ENCODE results near the gene IL17REL. TPM values are rescaled to one million over a fixed set of nuclear protein-coding genes. Genes with fewer than 3 reads are reported as not detected.

IL17REL gene
- total RNA-seq, 1 donor from 2014 or later: 0.31 TPM

GRCh38 chr22:50059881-50060262, 47.3 kb upstream of the IL17REL start:
- CTCF ChIA-PET: no interaction called here
- ATAC-seq (ENCODE audit: low read depth): no peak
- Mint-ChIP-seq H3K27ac (no peak overlapping the region), H3K9me3 (no peaks in the 10 kb centered on the region), H3K27me3 (peaks cover 38% of the 10 kb centered on the region), H3K4me1 (peaks cover 20% of the 10 kb centered on the region), H3K36me3 (ENCODE audit: low read depth) (no peaks in the 10 kb centered on the region), H3K4me3 (no peak overlapping the region)
- TF ChIP-seq CTCF (IDR thresholded peaks at IDR 0.05): no peak
- intact Hi-C loops (cut with micrococcal nuclease): no loop called here
- POLR2A ChIA-PET: no interaction called here
- no peak for DNase-seq

DNA sequence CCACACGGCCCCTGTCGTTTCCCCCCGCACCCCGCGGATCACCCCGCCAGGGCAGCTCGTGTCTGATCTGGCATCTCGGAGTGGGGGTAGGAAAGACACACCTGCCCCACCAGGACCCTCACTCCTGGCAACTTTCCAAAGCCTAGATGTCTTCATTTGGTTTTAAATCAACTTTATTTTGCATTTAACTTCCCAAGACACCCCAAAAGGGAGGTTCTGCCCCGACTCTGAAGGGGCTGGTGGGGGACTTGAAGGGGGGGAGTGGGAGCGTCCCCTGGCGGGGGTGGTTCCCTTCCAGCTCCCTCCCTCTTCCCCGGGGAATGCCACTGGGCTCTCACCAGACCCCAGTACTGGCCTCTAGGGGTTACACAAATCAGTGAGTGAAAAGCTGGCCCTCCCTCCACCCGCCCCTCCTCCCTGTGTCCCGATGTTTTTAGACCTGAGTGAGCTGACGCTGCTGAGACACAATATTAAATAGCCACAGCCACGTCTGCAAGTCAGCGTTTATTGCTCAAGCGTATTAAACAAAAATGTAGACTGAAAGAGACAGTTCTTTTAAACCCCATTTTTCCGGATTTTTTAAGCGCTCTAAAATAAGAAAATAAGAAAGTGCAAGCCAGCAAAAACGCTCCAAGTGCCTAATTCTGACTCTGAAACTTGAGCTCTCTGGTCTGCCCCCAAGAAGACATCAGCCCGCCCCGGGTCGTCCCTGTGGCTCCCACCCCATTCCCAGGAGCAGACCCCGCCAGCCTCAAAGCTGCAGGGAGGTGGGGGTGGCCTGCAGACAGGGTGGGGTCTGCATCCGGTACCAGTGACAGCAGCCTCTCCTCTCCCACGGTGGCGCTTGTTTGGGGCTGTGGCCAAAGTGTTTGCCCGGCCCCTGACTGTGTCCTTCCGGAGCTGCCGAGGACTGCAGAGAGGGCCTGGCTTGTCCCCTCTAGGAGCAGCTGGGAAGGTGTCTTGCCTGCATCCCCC, 46.6 kb upstream of the IL17REL start:
- H3K27ac Mint-ChIP-seq: no peak overlapping the region
- intact Hi-C loops (cut with micrococcal nuclease): no loop called here
- no peak for TF ChIP-seq CTCF (IDR thresholded peaks at IDR 0.05)
- H3K4me1 Mint-ChIP-seq: peaks cover 20% of the 10 kb centered on the region
- no peaks in the 10 kb centered on the region for H3K9me3 Mint-ChIP-seq
- POLR2A ChIA-PET: no interaction called here
- H3K36me3 Mint-ChIP-seq (ENCODE audit: low read depth): no peaks in the 10 kb centered on the region
- ATAC-seq (ENCODE audit: low read depth) (peak; percentile 21), DNase-seq (no peak)
- peaks cover 38% of the 10 kb centered on the region for H3K27me3 Mint-ChIP-seq
- H3K4me3 Mint-ChIP-seq: no peak overlapping the region
- CTCF ChIA-PET: no interaction called here

- peaks cover 25% of the 10 kb centered on the region for H3K4me1 Mint-ChIP-seq
- peaks cover 6% of the 10 kb centered on the region for H3K9me3 Mint-ChIP-seq
- H3K27ac Mint-ChIP-seq: no peak within 1 kb of the TSS
- intact Hi-C loops (cut with micrococcal nuclease): no loop called here
- no peak for TF ChIP-seq CTCF (IDR thresholded peaks at IDR 0.05)
- DNase-seq (no peak), ATAC-seq (ENCODE audit: low read depth) (peak; percentile 21)
- H3K36me3 Mint-ChIP-seq (ENCODE audit: low read depth): no peaks in the 10 kb centered on the region
- H3K27me3 Mint-ChIP-seq: peaks cover 43% of the 10 kb centered on the region
- ChIA-PET POLR2A (no interaction called here), CTCF (no interaction called here)
- no peak within 1 kb of the TSS for H3K4me3 Mint-ChIP-seq
Measured at GRCh38 chr22:50058061-50058905, 45.7 kb upstream of the IL17REL start, which contains the start of gene TTLL8. TTLL8 (minus strand) TSS chr22:50058298.

DNA sequence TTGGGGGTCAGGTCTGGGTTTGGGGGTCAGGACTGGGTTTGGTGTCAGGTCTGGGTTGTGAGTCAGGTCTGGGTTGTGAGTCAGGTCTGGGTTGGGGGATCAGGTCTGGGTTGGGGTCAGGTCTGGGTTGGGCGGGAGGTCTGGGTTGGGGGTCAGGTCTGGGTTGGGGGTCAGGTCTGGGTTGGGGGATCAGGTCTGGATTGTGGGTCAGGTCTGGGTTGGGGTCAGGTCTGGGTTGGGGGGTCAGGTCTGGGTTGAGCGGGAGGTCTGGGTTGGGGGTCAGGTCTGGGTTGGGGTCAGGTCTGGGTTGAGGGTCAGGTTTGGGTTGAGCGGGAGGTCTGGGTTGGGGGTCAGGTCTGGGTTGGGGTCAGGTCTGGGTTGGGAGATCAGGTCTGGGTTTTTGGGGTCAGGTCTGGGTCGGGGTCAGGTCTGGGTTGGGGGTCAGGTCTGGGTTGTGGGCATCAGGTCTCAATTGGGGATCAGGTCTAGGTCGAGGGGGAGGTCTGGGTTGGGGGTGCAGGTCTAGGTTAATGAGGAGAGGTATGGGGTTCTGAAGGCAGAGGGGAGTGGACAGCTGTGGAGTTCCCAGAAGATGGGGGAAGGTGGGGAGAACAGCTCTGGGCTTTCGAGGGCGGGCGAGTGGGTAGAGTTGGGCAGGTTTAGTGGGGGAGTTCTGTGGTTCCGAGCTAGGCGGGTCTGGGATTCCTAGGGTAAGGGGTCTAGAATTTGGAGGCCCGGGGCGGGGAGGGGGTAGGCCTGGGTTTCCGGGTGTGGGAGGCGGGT, 44.9 kb upstream of the IL17REL start:
- no peak for ATAC-seq (ENCODE audit: low read depth)
- H3K4me3 Mint-ChIP-seq: no peak overlapping the region

More for the DNA sequence above, 44.9 kb upstream of the IL17REL start:
- H3K9me3 Mint-ChIP-seq: peaks cover 7% of the 10 kb centered on the region
- no peak for DNase-seq
- peaks cover 25% of the 10 kb centered on the region for H3K4me1 Mint-ChIP-seq
- CTCF ChIA-PET: no interaction called here
- POLR2A ChIA-PET: no interaction called here
- H3K36me3 Mint-ChIP-seq (ENCODE audit: low read depth): no peaks in the 10 kb centered on the region
- intact Hi-C loops (cut with micrococcal nuclease): no loop called here
- H3K27me3 Mint-ChIP-seq: peaks cover 42% of the 10 kb centered on the region
- TF ChIP-seq CTCF (IDR thresholded peaks at IDR 0.05): no peak
- no peak overlapping the region for H3K27ac Mint-ChIP-seq
